ENCODE results near the gene MAPKAPK3.
"Not testable (repeated sequence)": the region's sequence is repeated elsewhere in the genome, so short reads cannot be mapped to it uniquely, and the experiment has no call there.

MAPKAPK3 gene

GRCh38 chr3:50660386-50660785, 43.4 kb downstream of the MAPKAPK3 start:
- no peak for ATAC-seq (replicated peaks; ENCODE audit: extremely low read depth, poor library complexity, severe bottlenecking)
- H3K36me3 Mint-ChIP-seq (ENCODE audit: insufficient read depth) = no peaks in the 10 kb centered on the region
- H3K4me1 Mint-ChIP-seq = peaks cover 4% of the 10 kb centered on the region
- H3K27me3 Mint-ChIP-seq = peaks cover 11% of the 10 kb centered on the region
- no peaks in the 10 kb centered on the region for H3K9me3 Mint-ChIP-seq
- DNase-seq (ENCODE audit: low spot score in 2 of 2) = no peak
- H3K27ac Mint-ChIP-seq (ENCODE audit: low read depth) = no peak overlapping the region
- H3K4me3 Mint-ChIP-seq = no peak overlapping the region

DNA sequence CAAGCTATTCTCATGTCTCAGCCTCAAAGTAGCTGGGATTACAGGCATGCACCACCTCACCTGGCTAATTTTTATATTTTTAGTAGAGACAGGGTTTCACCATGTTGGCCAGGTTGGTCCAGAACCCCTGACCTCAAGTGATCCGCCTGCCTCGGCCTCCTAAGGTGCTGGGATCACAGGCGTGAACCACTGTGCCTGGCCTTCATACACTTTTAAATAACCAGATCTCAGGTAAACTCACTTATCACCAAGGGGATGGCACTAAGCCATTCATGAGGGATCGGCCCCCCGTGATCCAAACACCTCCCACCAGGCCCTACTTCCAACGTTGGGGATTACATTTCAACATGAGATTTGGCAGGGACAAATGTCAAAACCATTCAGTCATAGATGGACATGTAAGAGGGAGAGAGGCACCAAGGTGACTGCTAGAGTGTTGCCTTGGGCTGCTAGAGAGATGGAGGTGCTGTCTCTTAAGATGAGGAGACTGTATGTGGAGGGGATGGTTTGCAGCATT, 44.4 kb downstream of the MAPKAPK3 start:
- H3K27ac Mint-ChIP-seq (ENCODE audit: low read depth) = no peak overlapping the region
- peaks cover 11% of the 10 kb centered on the region for H3K27me3 Mint-ChIP-seq
- ATAC-seq (replicated peaks; ENCODE audit: extremely low read depth, poor library complexity, severe bottlenecking) (no peak), DNase-seq (ENCODE audit: low spot score in 2 of 2) (no peak)
- no peaks in the 10 kb centered on the region for H3K36me3 Mint-ChIP-seq (ENCODE audit: insufficient read depth)
- H3K9me3 Mint-ChIP-seq = no peaks in the 10 kb centered on the region
- peaks cover 9% of the 10 kb centered on the region for H3K4me1 Mint-ChIP-seq
- H3K4me3 Mint-ChIP-seq = no peak overlapping the region

DNA sequence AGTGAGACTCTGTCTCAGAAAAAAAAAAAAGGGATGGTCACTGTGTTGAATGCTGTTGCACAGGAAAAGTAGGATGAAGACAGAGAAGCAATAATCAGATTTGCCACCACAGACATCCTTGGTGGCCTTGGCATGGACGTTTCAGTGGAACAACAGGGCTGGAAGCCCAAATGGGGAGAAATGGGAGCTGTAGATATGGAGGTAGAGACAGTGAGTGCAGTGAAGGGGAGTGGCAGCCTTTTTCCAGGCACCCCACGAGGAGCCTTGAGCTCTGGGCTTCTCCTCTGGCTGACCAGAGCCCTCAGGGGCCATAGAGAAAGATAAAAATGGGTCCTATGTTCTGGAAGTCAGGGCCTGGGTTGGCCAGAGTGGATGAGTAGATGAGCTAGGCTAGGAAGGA, 45.5 kb downstream of the MAPKAPK3 start:
- peaks cover 9% of the 10 kb centered on the region for H3K4me1 Mint-ChIP-seq
- ATAC-seq (replicated peaks; ENCODE audit: extremely low read depth, poor library complexity, severe bottlenecking) (no peak), DNase-seq (ENCODE audit: low spot score in 2 of 2) (no peak)
- H3K27me3 Mint-ChIP-seq = peaks cover 11% of the 10 kb centered on the region
- H3K9me3 Mint-ChIP-seq = no peaks in the 10 kb centered on the region
- H3K36me3 Mint-ChIP-seq (ENCODE audit: insufficient read depth) = no peaks in the 10 kb centered on the region
- no peak overlapping the region for H3K27ac Mint-ChIP-seq (ENCODE audit: low read depth)
- no peak overlapping the region for H3K4me3 Mint-ChIP-seq

DNA sequence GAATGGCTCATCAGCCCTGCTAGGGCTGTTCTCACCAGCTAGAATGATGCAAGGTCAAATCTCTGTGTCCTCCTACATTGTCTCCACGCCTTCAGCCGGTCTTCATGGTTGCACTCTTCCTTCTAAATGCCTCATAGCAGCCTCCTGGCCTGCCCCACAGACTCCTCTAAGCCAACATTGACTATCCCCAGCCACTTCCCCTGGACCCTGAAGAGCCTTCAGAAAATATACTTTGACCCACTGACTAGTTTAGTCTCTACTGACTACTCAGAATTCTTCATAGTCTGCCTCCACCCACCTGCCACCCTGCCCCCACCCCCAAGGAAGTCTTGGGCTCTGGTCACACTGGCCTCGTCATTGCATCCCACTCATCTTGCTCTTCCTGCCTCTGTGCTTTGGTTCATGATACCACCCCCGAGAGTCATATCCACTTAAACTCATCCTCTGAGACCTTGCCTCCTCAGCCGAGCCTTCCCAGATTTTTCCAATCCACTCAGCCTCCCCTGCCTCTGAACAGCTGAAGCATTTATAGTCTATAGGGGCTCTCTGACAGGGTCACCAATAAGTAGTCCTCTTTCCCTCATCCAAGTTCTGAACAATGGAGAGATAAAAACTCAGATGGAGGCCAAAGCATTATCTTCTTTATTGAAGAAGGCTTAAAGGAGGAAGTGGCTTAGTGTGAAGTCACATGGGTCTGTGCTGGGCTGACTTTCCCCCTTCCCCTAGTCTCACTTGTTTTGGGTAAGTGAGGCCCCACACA, 48.3 kb downstream of the MAPKAPK3 start:
- H3K4me1 Mint-ChIP-seq = peaks cover 9% of the 10 kb centered on the region
- no peak for ATAC-seq (replicated peaks; ENCODE audit: extremely low read depth, poor library complexity, severe bottlenecking)
- no peak for DNase-seq (ENCODE audit: low spot score in 2 of 2)
- peaks cover 22% of the 10 kb centered on the region for H3K27me3 Mint-ChIP-seq
- no peaks in the 10 kb centered on the region for H3K9me3 Mint-ChIP-seq
- H3K36me3 Mint-ChIP-seq (ENCODE audit: insufficient read depth) = peaks cover 2% of the 10 kb centered on the region
- no peak overlapping the region for H3K27ac Mint-ChIP-seq (ENCODE audit: low read depth)
- no peak overlapping the region for H3K4me3 Mint-ChIP-seq

- not testable (repeated sequence) for H3K4me1 Mint-ChIP-seq; H3K9me3 Mint-ChIP-seq; DNase-seq (ENCODE audit: low spot score in 2 of 2)
These were observed 48.8 kb downstream of the MAPKAPK3 start for GRCh38 chr3:50665841-50666115.

DNA sequence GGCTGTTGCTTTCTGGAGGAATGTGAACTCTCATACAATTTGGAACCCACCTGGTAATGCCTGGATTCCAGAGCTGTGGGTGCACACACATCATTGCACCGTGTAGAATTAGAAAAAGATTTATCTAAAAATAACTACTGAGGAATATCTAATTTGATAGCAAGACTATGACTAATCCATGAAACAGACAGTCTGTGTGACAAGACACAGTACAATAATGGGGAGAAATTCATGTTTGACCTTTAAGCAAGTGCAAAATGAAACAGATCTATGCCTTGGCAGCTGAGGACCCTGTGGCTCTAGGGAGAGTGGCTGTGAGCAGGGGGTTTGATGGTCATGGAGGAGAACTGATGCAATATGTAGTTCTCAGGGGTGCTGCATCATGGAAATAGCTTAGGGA, 49.9 kb downstream of the MAPKAPK3 start:
- no peak overlapping the region for H3K4me3 Mint-ChIP-seq
- peaks cover 9% of the 10 kb centered on the region for H3K4me1 Mint-ChIP-seq
- ATAC-seq (replicated peaks; ENCODE audit: extremely low read depth, poor library complexity, severe bottlenecking) = no peak
- peaks cover 2% of the 10 kb centered on the region for H3K36me3 Mint-ChIP-seq (ENCODE audit: insufficient read depth)
- no peak overlapping the region for H3K27ac Mint-ChIP-seq (ENCODE audit: low read depth)
- peaks cover 16% of the 10 kb centered on the region for H3K27me3 Mint-ChIP-seq
- no peaks in the 10 kb centered on the region for H3K9me3 Mint-ChIP-seq
- DNase-seq (ENCODE audit: low spot score in 2 of 2) = no peak

More at GRCh38 chr3:50665841-50666115, 48.8 kb downstream of the MAPKAPK3 start:
- H3K36me3 Mint-ChIP-seq (ENCODE audit: insufficient read depth); H3K27ac Mint-ChIP-seq (ENCODE audit: low read depth); H3K4me3 Mint-ChIP-seq; ATAC-seq (replicated peaks; ENCODE audit: extremely low read depth, poor library complexity, severe bottlenecking): not testable (repeated sequence)
- peaks cover 22% of the 10 kb centered on the region for H3K27me3 Mint-ChIP-seq

DNA sequence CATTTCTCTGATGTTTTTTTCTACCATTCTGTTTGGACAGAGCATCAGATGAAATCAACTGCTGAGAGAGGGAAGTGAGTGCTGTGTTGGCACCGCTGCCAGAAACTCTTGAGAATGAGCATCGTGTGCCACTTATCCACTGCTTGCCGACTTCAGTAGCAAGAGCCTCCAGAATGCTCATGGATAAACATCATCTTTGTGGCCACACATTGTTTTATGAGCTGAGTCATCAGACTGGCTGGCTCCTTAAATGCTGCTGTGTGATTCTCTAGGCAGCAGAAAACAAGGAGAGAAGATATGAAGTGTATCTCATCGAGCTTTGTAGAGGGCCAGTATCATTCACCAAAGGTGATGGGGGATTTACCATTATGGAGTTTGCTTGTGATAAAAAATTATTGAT, 54.4 kb downstream of the MAPKAPK3 start:
- H3K27me3 Mint-ChIP-seq = peaks cover 38% of the 10 kb centered on the region
- H3K9me3 Mint-ChIP-seq = no peaks in the 10 kb centered on the region
- no peak for ATAC-seq (replicated peaks; ENCODE audit: extremely low read depth, poor library complexity, severe bottlenecking)
- no peak overlapping the region for H3K27ac Mint-ChIP-seq (ENCODE audit: low read depth)
- no peak for DNase-seq (ENCODE audit: low spot score in 2 of 2)
- peaks cover 6% of the 10 kb centered on the region for H3K4me1 Mint-ChIP-seq
- H3K4me3 Mint-ChIP-seq = no peak overlapping the region
- peaks cover 9% of the 10 kb centered on the region for H3K36me3 Mint-ChIP-seq (ENCODE audit: insufficient read depth)

- ATAC-seq (replicated peaks; ENCODE audit: extremely low read depth, poor library complexity, severe bottlenecking) (no peak), DNase-seq (ENCODE audit: low spot score in 2 of 2) (no peak)
- H3K4me3 Mint-ChIP-seq = no peak overlapping the region
- H3K27me3 Mint-ChIP-seq = peaks cover 44% of the 10 kb centered on the region
- H3K4me1 Mint-ChIP-seq = peaks cover 6% of the 10 kb centered on the region
- no peak overlapping the region for H3K27ac Mint-ChIP-seq (ENCODE audit: low read depth)
- no peaks in the 10 kb centered on the region for H3K9me3 Mint-ChIP-seq
- peaks cover 9% of the 10 kb centered on the region for H3K36me3 Mint-ChIP-seq (ENCODE audit: insufficient read depth)
These were observed 55.7 kb downstream of the MAPKAPK3 start for GRCh38 chr3:50672656-50673055.

DNA sequence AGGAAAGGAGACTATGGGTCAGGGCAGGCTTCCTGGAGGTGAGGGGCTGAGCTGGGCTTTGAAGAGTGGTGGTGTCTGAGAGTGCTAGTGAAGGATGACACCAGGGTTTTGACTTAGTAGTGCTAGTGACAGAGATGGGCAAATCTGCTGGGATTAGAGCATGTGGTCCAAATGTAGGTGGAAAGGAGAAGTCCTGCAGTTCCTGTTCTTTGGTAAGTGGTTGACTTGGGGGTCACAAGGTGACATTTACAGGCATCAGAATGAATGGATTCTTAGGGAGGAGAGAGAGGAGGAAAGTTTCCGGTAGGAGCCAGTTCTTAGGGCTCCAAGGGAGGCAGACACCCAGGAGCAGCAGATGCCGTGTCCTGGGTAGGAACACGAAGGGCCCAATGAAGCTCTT, 57.0 kb downstream of the MAPKAPK3 start:
- no peaks in the 10 kb centered on the region for H3K9me3 Mint-ChIP-seq
- peaks cover 44% of the 10 kb centered on the region for H3K27me3 Mint-ChIP-seq
- peaks cover 7% of the 10 kb centered on the region for H3K36me3 Mint-ChIP-seq (ENCODE audit: insufficient read depth)
- H3K27ac Mint-ChIP-seq (ENCODE audit: low read depth) = no peak overlapping the region
- ATAC-seq (replicated peaks; ENCODE audit: extremely low read depth, poor library complexity, severe bottlenecking) (no peak), DNase-seq (ENCODE audit: low spot score in 2 of 2) (no peak)
- H3K4me3 Mint-ChIP-seq = peak overlapping the region; percentile 70
- H3K4me1 Mint-ChIP-seq = peaks cover 6% of the 10 kb centered on the region

- peaks cover 43% of the 10 kb centered on the region for H3K27me3 Mint-ChIP-seq
- peak within 1 kb of the TSS; percentile 70 for H3K4me3 Mint-ChIP-seq
- peaks cover 6% of the 10 kb centered on the region for H3K4me1 Mint-ChIP-seq
- no peaks in the 10 kb centered on the region for H3K9me3 Mint-ChIP-seq
- ATAC-seq (replicated peaks; ENCODE audit: extremely low read depth, poor library complexity, severe bottlenecking) = peak; percentile 81
- H3K27ac Mint-ChIP-seq (ENCODE audit: low read depth) = no peak within 1 kb of the TSS
- DNase-seq (ENCODE audit: low spot score in 2 of 2) = peak; percentile 22 to 33
- H3K36me3 Mint-ChIP-seq (ENCODE audit: insufficient read depth) = peaks cover 7% of the 10 kb centered on the region
These were observed 57.6 kb downstream of the MAPKAPK3 start, which contains the start of gene DOCK3 for GRCh38 chr3:50674349-50675178. DOCK3 (plus strand) TSS chr3:50674927; CDS start chr3:50675264, 337 bp downstream.

DNA sequence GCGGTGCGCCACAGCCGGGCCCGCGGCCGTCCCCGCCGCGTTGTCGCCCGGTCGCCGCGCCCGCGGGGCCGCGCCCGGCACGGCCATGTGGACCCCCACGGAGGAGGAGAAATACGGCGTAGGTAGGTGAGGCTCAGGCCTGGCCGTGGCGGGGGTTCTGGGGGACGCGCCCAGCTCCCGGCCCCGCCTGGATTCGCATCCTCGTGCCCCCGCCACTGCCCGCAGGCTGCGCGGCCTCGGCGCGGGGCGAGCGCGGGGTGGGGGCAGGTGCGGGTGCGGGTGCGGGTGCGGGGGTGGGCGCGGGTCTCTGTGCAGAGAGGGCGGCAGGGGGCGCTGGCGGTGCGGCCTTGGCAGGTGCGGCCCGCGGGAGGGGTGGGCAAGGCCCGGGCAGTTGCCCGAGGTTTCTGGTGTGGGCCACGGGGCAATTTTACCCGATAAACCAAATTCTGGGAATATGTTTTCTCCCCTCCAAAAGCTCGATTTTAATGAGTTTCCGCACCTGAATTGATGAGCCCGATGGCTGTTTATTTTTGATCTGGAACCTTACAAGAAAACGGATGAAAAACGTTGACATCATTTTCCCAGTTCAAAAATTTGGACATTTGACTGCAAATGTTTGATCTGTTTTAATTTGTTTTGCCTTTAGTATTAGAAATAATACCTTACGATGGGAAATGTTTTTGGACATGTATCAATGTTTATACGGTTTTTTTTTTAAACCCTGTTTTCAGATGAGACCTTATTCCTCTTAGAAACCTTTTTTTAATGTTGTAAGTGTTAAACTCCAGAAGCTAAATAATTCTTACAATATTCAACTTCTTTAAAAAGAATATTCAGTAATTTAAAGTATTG, 58.5 kb downstream of the MAPKAPK3 start:
- H3K27me3 Mint-ChIP-seq = peaks cover 44% of the 10 kb centered on the region
- H3K36me3 Mint-ChIP-seq (ENCODE audit: insufficient read depth) = peaks cover 7% of the 10 kb centered on the region
- H3K27ac Mint-ChIP-seq (ENCODE audit: low read depth) = no peak overlapping the region
- peaks cover 6% of the 10 kb centered on the region for H3K4me1 Mint-ChIP-seq
- ATAC-seq (replicated peaks; ENCODE audit: extremely low read depth, poor library complexity, severe bottlenecking) (peak; percentile 31), DNase-seq (ENCODE audit: low spot score in 2 of 2) (no peak)
- peak overlapping the region; percentile 68 for H3K4me3 Mint-ChIP-seq
- H3K9me3 Mint-ChIP-seq = no peaks in the 10 kb centered on the region

GRCh38 chr3:50676031-50676705, 59.2 kb downstream of the MAPKAPK3 start:
- H3K27me3 Mint-ChIP-seq = peaks cover 52% of the 10 kb centered on the region
- H3K36me3 Mint-ChIP-seq (ENCODE audit: insufficient read depth) = peaks cover 7% of the 10 kb centered on the region
- peak overlapping the region; percentile 68 for H3K4me3 Mint-ChIP-seq
- DNase-seq (ENCODE audit: low spot score in 2 of 2) (no peak), ATAC-seq (replicated peaks; ENCODE audit: extremely low read depth, poor library complexity, severe bottlenecking) (no peak)
- H3K27ac Mint-ChIP-seq (ENCODE audit: low read depth) = no peak overlapping the region
- peaks cover 6% of the 10 kb centered on the region for H3K4me1 Mint-ChIP-seq
- no peaks in the 10 kb centered on the region for H3K9me3 Mint-ChIP-seq
